HEK293T (cell line): Measurements from ENCODE around the gene C16orf78.

ENCODE experiments used
- CTCF ChIA-PET: fragments of 350-600 bp; formaldehyde crosslinking; extraction: SDS; loops from one replicate; lab custom pipeline; 2021; ENCODE audit warnings: antibody characterized with exemption, inconsistent platforms; lab: Yijun Ruan, JAX
- POLR2A ChIA-PET: fragments of 350-600 bp; formaldehyde crosslinking; extraction: SDS; loops from one replicate; lab custom pipeline; 2020; ENCODE audit warnings: antibody characterized with exemption, inconsistent platforms; lab: Yijun Ruan, JAX
- DNase-seq: peaks from one replicate; pipeline ENCODE4 v3.0.0; 2012; ENCODE audit warnings: mixed read lengths; ENCODE audit errors: extremely low spot score
- ARNT ChIP-seq: fragments of 450-650 bp; IDR thresholded peaks from 2 replicates; pipeline ENCODE4 v1.6.1; 2017; ENCODE audit warnings: mild to moderate bottlenecking
- BHLHE40 ChIP-seq: fragments of 450-650 bp; IDR thresholded peaks from 2 replicates; pipeline ENCODE4 v1.6.1; 2016; ENCODE audit warnings: mild to moderate bottlenecking, moderate library complexity, borderline replicate concordance
- CTBP1 ChIP-seq: fragments of 450-650 bp; IDR thresholded peaks from 2 replicates; pipeline ENCODE4 v1.6.1; 2016; ENCODE audit warnings: borderline replicate concordance
- ELF4 ChIP-seq: fragments of 450-650 bp; IDR thresholded peaks from 2 replicates; pipeline ENCODE4 v1.6.1; 2017; ENCODE audit warnings: antibody characterized with exemption
- FOXA1 ChIP-seq: fragments of 450-650 bp; IDR thresholded peaks from 2 replicates; pipeline ENCODE4 v1.6.1; 2016; ENCODE audit warnings: mild to moderate bottlenecking
- FOXK2 ChIP-seq: fragments of 450-650 bp; IDR thresholded peaks from 2 replicates; pipeline ENCODE4 v1.6.1; 2016; ENCODE audit warnings: mild to moderate bottlenecking
- FOXM1 ChIP-seq: fragments of 450-650 bp; IDR thresholded peaks from 2 replicates; pipeline ENCODE4 v1.6.1; 2017; ENCODE audit warnings: mild to moderate bottlenecking, borderline replicate concordance
- HDGF ChIP-seq: fragments of 450-650 bp; IDR thresholded peaks from 2 replicates; pipeline ENCODE4 v1.6.1; 2017; ENCODE audit warnings: antibody characterized with exemption, borderline replicate concordance
- L3MBTL2 ChIP-seq: fragments of 450-650 bp; conservative IDR thresholded peaks from 2 replicates; pipeline ENCODE4 v1.6.1; 2016; ENCODE audit warnings: mild to moderate bottlenecking
- LEF1 ChIP-seq: fragments of 450-650 bp; IDR thresholded peaks from 2 replicates; pipeline ENCODE4 v1.6.1; 2017; ENCODE audit warnings: mild to moderate bottlenecking, borderline replicate concordance
- NFRKB ChIP-seq: fragments of 450-650 bp; IDR thresholded peaks from 2 replicates; pipeline ENCODE4 v1.6.1; 2016; ENCODE audit warnings: mild to moderate bottlenecking, moderate library complexity
- PKNOX1 ChIP-seq: fragments of 450-650 bp; IDR thresholded peaks from 2 replicates; pipeline ENCODE4 v1.6.1; 2016
- SP1 ChIP-seq: fragments of 450-650 bp; IDR thresholded peaks from 2 replicates; pipeline ENCODE4 v1.6.1; 2017
- SUZ12 ChIP-seq: fragments of 450-650 bp; IDR thresholded peaks from 2 replicates; pipeline ENCODE4 v1.6.1; 2016; ENCODE audit warnings: mild to moderate bottlenecking
- TARDBP ChIP-seq: fragments of 450-650 bp; IDR thresholded peaks from 2 replicates; pipeline ENCODE4 v1.6.1; 2016
- ZNF384 ChIP-seq: fragments of 450-650 bp; IDR thresholded peaks from 2 replicates; pipeline ENCODE4 v1.6.1; 2016

The C16orf78 gene

GRCh38 chr16:49376206-49376605 lies 2.6 kb downstream of the C16orf78 start:
- ChIA-PET CTCF (no interaction called here), POLR2A (no interaction called here)
- no peak for DNase-seq
- TF ChIP-seq ARNT (no peak), NFRKB (no peak), ZNF384 (no peak), CTBP1 (no peak), TARDBP (no peak), L3MBTL2 (no peak), FOXM1 (no peak), FOXK2 (no peak), LEF1 (no peak), FOXA1 (no peak), SUZ12 (no peak), SP1 (no peak), HDGF (no peak), PKNOX1 (no peak), ELF4 (no peak), BHLHE40 (no peak)

GRCh38 chr16:49377196-49377755 lies 3.7 kb downstream of the C16orf78 start:
- ChIA-PET POLR2A (no interaction called here), CTCF (no interaction called here)
- no peak for DNase-seq
- TF ChIP-seq ZNF384, result no peak
- no peak for TF ChIP-seq FOXK2
- no peak for TF ChIP-seq FOXM1
- TF ChIP-seq SUZ12, result no peak
- TF ChIP-seq ARNT, result no peak
- TF ChIP-seq BHLHE40, result no peak
- TF ChIP-seq HDGF, result no peak
- no peak for TF ChIP-seq NFRKB
- TF ChIP-seq ELF4, result no peak
- no peak for TF ChIP-seq TARDBP
- no peak for TF ChIP-seq PKNOX1
- no peak for TF ChIP-seq LEF1
- TF ChIP-seq L3MBTL2, result no peak
- TF ChIP-seq SP1, result no peak

- CTCF ChIA-PET, result no interaction called here
- no peak for DNase-seq
- POLR2A ChIA-PET, result no interaction called here
- TF ChIP-seq HDGF (no peak), PKNOX1 (no peak), ARNT (no peak)
These were observed 4.6 kb downstream of the C16orf78 start for GRCh38 chr16:49378238-49378637.

GRCh38 chr16:49378816-49379215 lies 5.2 kb downstream of the C16orf78 start:
- POLR2A ChIA-PET, result no interaction called here

GRCh38 chr16:49382916-49383315 lies 9.3 kb downstream of the C16orf78 start:
- POLR2A ChIA-PET, result no interaction called here
- DNase-seq, result peak; percentile 30
- CTCF ChIA-PET, result no interaction called here
- TF ChIP-seq SP1 (no peak), FOXA1 (no peak), FOXM1 (no peak), CTBP1 (no peak), HDGF (no peak), ARNT (no peak), ZNF384 (no peak), ELF4 (no peak), BHLHE40 (no peak), TARDBP (no peak), NFRKB (no peak), PKNOX1 (no peak), SUZ12 (no peak), LEF1 (no peak), L3MBTL2 (no peak), FOXK2 (no peak)

More at GRCh38 chr16:49378816-49379215, 5.2 kb downstream of the C16orf78 start:
- CTCF ChIA-PET, result no interaction called here
- DNase-seq, result no peak
- TF ChIP-seq SP1 (no peak), L3MBTL2 (no peak), NFRKB (no peak), HDGF (no peak), ARNT (no peak), TARDBP (no peak), CTBP1 (no peak), FOXA1 (no peak)

- no peak for DNase-seq
- ChIA-PET POLR2A (no interaction called here), CTCF (no interaction called here)
- TF ChIP-seq ZNF384, result no peak
- TF ChIP-seq HDGF, result no peak
- TF ChIP-seq L3MBTL2, result no peak
- no peak for TF ChIP-seq SUZ12
- TF ChIP-seq FOXM1, result no peak
- no peak for TF ChIP-seq ELF4
- no peak for TF ChIP-seq FOXK2
- no peak for TF ChIP-seq BHLHE40
- TF ChIP-seq NFRKB, result no peak
- TF ChIP-seq ARNT, result no peak
- TF ChIP-seq TARDBP, result no peak
- no peak for TF ChIP-seq SP1
- no peak for TF ChIP-seq FOXA1
- TF ChIP-seq PKNOX1, result no peak
- no peak for TF ChIP-seq LEF1
- no peak for TF ChIP-seq CTBP1
These were observed 21.4 kb downstream of the C16orf78 start for GRCh38 chr16:49395021-49395420.
